GM21360 (cell line): ENCODE measurements around the gene MYRFL.
A peak's percentile ranks its signal among the peaks of the same experiment; 100 is the strongest.

Source experiments
- ATAC-seq: cut with Tn5 transposase; IDR thresholded peaks from one replicate; pipeline ENCODE4 v1.9.1; 2021; ENCODE audit warnings: mild to moderate bottlenecking, moderate library complexity; ENCODE audit not compliant: unreplicated experiment

MYRFL gene

GRCh38 chr12:69896653-69897381 lies 71.8 kb downstream of the MYRFL start:
- no peak for ATAC-seq

GRCh38 chr12:69897744-69898143 lies 72.7 kb downstream of the MYRFL start:
- ATAC-seq: no peak

GRCh38 chr12:69898236-69898635 lies 73.2 kb downstream of the MYRFL start:
- no peak for ATAC-seq

GRCh38 chr12:69900720-69901131 lies 75.7 kb downstream of the MYRFL start:
- ATAC-seq: peak; percentile 82

GRCh38 chr12:69901221-69901905 lies 76.3 kb downstream of the MYRFL start:
- no peak for ATAC-seq

- no peak for ATAC-seq
Observed at GRCh38 chr12:69903548-69903947, 78.5 kb downstream of the MYRFL start.

- no peak for ATAC-seq
Observed at GRCh38 chr12:69904777-69905176, 79.8 kb downstream of the MYRFL start.

- no peak for ATAC-seq
Observed at GRCh38 chr12:69905801-69906200, 80.8 kb downstream of the MYRFL start.

GRCh38 chr12:69906411-69907216 lies 81.6 kb downstream of the MYRFL start:
- peak; percentile 89 for ATAC-seq

- no peak for ATAC-seq
Observed at GRCh38 chr12:69908203-69908602, 83.2 kb downstream of the MYRFL start.

- ATAC-seq: no peak
Observed at GRCh38 chr12:69910694-69911093, 85.7 kb downstream of the MYRFL start.

GRCh38 chr12:69913526-69913925 lies 88.5 kb downstream of the MYRFL start:
- no peak for ATAC-seq

- no peak for ATAC-seq
Observed at GRCh38 chr12:69915964-69916363, 90.9 kb downstream of the MYRFL start.

GRCh38 chr12:69916544-69917235 lies 91.7 kb downstream of the MYRFL start:
- no peak for ATAC-seq

- ATAC-seq: no peak
Observed at GRCh38 chr12:69918287-69918686, 93.3 kb downstream of the MYRFL start.

GRCh38 chr12:69919495-69919894 lies 94.5 kb downstream of the MYRFL start:
- ATAC-seq: no peak

- ATAC-seq: no peak
Observed at GRCh38 chr12:69921831-69922230, 96.8 kb downstream of the MYRFL start.

- peak; percentile 56 for ATAC-seq
Observed at GRCh38 chr12:69922999-69923398, 98.0 kb downstream of the MYRFL start.

GRCh38 chr12:69925291-69925690 lies 100.3 kb downstream of the MYRFL start:
- no peak for ATAC-seq

- no peak for ATAC-seq
Observed at GRCh38 chr12:69927164-69927563, 102.1 kb downstream of the MYRFL start.

GRCh38 chr12:69929125-69929524 lies 104.1 kb downstream of the MYRFL start:
- ATAC-seq: no peak
